ENCODE results near the gene INHBB.

- TF ChIP-seq THRA (IDR thresholded peaks at IDR 0.05) (no peak), IRF2 (CRISPR knock-in tag; IDR thresholded peaks at IDR 0.05) (no peak), REST (IDR thresholded peaks at IDR 0.05; ENCODE audit: borderline replicate concordance) (no peak), REST (CRISPR knock-in tag; IDR thresholded peaks at IDR 0.05; ENCODE audit: low read depth) (no peak), ERF (CRISPR knock-in tag; IDR thresholded peaks at IDR 0.05) (no peak), NFE2L1 (tag; IDR thresholded peaks at IDR 0.05; ENCODE audit: borderline replicate concordance, low read depth) (no peak), GABPB2 (CRISPR knock-in tag; conservative IDR thresholded peaks at IDR 0.05) (no peak), KDM4B (IDR thresholded peaks at IDR 0.05; ENCODE audit: borderline replicate concordance in 2 of 2, low read depth in 1 of 2) (no peak), ZNF197 (CRISPR knock-in tag; IDR thresholded peaks at IDR 0.05; ENCODE audit: low read depth) (no peak)
Measured at GRCh38 chr2:120391911-120392665, 46.2 kb downstream of the INHBB start.

All from K562 (cell line).